HTERT RPE-1 (cell line): ENCODE measurements around the gene CDH13.

ENCODE experiments used
- in situ Hi-C: fragments of 300-500 bp; cut with MboI; formaldehyde crosslinking; loops from 4 replicates; pipeline ENCODE4 v1.14.3; 2020; ENCODE audit warnings: low sequenced_read_pairs

Gene CDH13

DNA sequence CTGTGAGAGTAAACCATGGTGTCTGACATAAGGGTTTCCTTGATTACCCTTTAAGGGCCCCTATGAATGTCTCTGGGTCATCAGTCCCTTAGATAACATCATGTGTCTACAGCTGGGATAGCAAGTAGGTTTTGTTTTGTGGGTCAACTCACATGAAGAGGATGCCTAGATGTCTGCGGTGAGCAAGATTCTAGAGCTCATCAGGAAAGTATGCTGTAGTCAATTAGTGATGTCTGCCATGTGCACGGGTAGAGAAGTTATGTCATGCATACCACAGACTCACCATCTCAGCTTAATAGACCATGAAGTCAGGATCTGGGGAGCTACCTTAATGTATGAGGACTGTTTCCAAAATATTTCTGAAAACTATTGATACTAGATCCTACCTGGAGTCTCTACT, 57.5 kb downstream of the CDH13 start:
- in situ Hi-C loops: no loop called here

DNA sequence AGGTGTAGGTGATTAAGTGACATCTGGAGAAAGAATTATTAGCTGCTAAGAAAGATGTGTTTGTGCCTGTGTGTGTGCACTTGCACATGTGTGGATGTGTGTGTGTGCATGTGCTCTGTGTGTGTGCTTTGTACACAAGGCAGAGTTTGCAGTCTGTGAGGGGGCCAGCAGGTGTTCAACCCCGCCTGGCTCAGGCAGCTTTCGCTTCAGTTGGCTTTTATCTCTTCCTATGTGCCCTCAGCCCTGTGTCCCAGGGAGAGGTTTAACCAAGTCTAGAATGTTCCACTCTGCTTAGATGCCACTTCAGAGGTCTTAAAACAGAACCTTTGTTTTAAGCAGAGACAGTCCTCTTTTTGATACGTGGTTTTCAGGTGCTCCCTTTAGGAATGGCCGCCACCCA, 58.8 kb downstream of the CDH13 start:
- in situ Hi-C loops: no loop called here

- in situ Hi-C loops: no loop called here
These were observed 67.6 kb downstream of the CDH13 start for GRCh38 chr16:82694239-82694874.

GRCh38 chr16:82695806-82696205, 69.0 kb downstream of the CDH13 start:
- in situ Hi-C loops: no loop called here

GRCh38 chr16:82699260-82699659, 72.5 kb downstream of the CDH13 start:
- in situ Hi-C loops: no loop called here

DNA sequence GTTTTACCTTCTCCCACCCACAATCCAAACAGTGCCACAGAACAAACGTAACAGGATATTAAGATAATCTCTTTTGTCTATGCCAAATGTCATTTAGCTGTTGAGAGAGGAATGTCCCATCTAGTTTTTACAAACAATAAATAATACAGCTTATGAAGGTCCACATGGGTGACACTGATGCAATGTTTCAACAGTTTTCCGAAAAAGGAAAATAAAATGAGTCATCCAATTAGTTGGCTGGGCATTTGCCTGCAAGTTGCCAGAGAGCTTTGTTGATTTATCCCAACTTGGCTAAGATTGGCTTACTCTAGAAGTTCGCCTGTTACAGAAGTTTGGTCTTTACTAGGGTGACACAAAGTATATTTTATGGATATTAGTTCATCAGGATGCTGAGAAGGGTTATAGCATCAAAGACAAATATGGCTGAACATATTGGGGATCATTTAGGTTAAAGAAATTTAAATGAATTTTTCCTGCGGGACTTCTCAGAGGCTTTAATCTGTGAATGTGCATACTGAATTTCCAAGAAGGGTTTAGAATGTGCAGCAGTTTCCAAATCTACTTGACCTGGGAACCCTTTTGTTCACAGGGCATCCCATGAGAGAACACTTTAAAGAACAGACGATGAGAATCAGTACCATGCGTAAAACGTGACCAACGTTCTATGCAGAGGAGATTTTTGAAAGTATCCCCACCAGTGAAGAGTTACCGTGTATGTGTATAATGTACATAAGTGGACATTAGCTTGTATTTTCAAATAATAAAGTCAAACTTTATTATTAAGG, 73.1 kb downstream of the CDH13 start:
- in situ Hi-C loops: no loop called here

- in situ Hi-C loops: no loop called here
These were observed 73.9 kb downstream of the CDH13 start for GRCh38 chr16:82700541-82701235.

GRCh38 chr16:82701442-82701955, 74.7 kb downstream of the CDH13 start:
- in situ Hi-C loops: no loop called here

- in situ Hi-C loops: no loop called here
These were observed 76.4 kb downstream of the CDH13 start for GRCh38 chr16:82703161-82703560.

GRCh38 chr16:82703871-82704768, 77.4 kb downstream of the CDH13 start:
- in situ Hi-C loops: no loop called here

- in situ Hi-C loops: no loop called here
These were observed 83.2 kb downstream of the CDH13 start for GRCh38 chr16:82709987-82710386.

DNA sequence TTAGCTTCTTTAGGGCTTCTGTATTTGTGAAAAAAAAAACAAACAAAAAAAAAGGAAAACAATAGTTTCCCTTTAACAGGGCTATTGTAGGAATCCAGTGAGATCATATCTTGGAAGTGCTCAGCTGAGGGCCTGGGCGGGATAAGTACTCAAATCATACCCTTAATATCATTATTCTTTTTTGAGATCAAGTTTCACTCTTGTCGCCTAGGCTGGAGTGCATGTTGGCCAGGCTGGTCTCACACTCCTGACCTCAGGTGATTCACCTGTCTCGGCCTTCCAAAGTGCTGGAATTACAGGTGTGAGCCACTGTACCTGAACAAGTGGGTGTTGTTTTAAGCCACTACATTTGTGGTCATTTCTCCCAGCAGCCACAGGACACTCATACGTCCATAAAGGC, 87.0 kb downstream of the CDH13 start:
- in situ Hi-C loops: no loop called here

DNA sequence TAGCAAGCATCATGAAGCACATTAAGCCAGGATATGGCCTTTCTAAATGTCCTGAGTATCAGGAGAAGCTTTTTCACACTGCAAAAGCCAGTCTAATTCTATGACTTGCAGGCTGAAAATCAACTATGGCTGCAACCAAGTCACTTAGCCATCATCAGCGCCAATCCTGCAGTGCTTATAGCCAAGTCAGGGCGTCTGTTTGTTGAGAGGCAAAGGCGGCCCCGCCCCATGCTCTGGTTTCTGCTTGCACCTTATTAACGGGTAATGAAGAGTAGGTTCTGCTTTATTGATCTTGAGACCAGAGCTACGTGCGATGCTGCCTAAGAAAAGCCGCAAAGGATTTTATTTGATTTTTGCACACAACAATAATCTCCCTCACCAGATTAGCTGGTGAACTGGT, 88.4 kb downstream of the CDH13 start:
- in situ Hi-C loops: no loop called here

DNA sequence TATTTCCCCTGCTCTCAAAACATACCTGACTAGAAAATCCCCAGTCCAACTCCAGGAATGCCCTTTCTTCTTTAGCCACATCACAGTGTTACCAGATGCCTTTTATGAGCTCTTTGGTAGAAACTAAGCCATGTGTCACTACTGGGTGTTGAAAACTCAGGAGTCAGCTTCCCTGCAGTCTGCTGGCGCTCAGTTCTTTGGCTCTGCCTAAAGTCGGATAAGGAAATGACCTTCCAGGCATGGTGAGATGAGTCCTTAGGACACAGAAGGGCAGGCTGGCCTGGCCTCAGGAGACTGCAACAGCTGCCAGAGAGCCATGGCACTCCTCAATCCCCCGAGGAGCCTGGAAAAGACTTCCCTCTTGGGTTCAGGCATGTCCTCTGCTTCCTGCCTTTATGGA, 89.1 kb downstream of the CDH13 start:
- in situ Hi-C loops: no loop called here

GRCh38 chr16:82716361-82716855, 89.6 kb downstream of the CDH13 start:
- in situ Hi-C loops: no loop called here

- in situ Hi-C loops: no loop called here
These were observed 93.6 kb downstream of the CDH13 start for GRCh38 chr16:82720414-82720813.

GRCh38 chr16:82726306-82726705, 99.5 kb downstream of the CDH13 start:
- in situ Hi-C loops: no loop called here

GRCh38 chr16:82728901-82729300, 102.1 kb downstream of the CDH13 start:
- in situ Hi-C loops: no loop called here

- in situ Hi-C loops: no loop called here
These were observed 104.1 kb downstream of the CDH13 start for GRCh38 chr16:82730901-82731300.

DNA sequence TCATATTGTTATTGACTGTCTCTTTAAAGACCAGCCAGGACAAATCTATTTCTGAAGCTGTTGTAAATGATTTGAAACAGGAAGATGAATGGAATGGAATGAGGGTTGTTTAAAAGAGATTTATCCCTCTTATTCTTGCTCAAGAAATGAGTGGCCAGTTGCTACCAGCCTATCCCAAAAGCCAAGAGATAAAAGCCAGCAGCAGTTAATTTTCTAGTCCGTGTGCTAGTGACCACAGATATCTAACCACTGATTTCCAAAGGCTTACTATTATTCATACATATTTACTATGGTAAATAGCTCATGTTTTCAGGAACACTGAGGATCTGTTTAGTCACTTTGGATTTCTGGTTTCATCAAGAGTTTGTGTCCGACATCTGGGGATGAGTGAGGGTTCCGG, 105.7 kb downstream of the CDH13 start:
- in situ Hi-C loops: no loop called here

- in situ Hi-C loops: no loop called here
These were observed 108.4 kb downstream of the CDH13 start for GRCh38 chr16:82735186-82735585.
